ENCODE data around the gene PPDPF.

DNA sequence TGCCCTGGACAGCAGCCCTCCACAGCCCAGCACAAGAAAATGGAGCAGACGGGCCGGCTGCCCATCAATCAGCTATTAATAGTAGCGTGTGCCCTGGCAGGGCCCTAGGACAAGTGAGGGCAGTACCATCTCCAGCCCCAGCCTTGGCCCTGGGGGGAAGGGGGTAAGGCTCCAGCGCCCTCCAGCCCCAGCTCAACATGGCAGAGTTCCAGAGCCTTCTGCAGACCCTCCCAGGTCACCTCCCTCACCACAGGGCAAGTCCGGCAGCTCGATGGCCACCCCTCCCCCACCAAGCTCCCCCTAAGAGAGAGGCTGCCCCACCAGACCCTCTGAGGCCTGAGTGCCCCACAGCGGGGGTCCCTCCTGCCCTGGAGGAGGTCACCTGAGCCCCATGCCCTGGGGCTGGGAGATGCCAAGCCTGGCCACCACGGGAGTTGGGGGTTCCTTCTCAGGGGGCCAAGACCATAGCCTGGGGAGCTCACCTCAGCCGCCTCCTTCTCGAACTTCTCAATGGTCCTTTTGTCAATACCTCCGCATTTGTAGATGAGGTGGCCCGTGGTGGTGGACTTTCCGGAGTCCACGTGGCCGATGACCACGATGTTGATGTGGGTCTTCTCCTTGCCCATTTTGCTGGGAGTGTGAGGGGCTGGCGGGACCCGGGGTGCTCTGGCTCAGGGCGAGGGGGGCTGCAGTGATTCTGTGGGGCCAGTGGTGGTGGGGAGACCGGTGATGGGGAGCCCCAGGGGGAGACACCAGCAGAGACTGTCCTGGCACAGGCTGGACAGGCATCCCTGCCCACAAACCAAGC lies 23.2 kb upstream of the PPDPF start:
- TF ChIP-seq CTCF (IDR thresholded peaks at IDR 0.05; ENCODE audit: insufficient read depth, low read length) (no peak), GABPA (IDR thresholded peaks at IDR 0.05; ENCODE audit: low read depth) (no peak), POLR2AphosphoS5 (IDR thresholded peaks at IDR 0.05; ENCODE audit: low read depth) (no peak), SPI1 (IDR thresholded peaks at IDR 0.05; ENCODE audit: borderline replicate concordance, low read depth) (no peak)
- TF ChIP-seq, protein P1, sequence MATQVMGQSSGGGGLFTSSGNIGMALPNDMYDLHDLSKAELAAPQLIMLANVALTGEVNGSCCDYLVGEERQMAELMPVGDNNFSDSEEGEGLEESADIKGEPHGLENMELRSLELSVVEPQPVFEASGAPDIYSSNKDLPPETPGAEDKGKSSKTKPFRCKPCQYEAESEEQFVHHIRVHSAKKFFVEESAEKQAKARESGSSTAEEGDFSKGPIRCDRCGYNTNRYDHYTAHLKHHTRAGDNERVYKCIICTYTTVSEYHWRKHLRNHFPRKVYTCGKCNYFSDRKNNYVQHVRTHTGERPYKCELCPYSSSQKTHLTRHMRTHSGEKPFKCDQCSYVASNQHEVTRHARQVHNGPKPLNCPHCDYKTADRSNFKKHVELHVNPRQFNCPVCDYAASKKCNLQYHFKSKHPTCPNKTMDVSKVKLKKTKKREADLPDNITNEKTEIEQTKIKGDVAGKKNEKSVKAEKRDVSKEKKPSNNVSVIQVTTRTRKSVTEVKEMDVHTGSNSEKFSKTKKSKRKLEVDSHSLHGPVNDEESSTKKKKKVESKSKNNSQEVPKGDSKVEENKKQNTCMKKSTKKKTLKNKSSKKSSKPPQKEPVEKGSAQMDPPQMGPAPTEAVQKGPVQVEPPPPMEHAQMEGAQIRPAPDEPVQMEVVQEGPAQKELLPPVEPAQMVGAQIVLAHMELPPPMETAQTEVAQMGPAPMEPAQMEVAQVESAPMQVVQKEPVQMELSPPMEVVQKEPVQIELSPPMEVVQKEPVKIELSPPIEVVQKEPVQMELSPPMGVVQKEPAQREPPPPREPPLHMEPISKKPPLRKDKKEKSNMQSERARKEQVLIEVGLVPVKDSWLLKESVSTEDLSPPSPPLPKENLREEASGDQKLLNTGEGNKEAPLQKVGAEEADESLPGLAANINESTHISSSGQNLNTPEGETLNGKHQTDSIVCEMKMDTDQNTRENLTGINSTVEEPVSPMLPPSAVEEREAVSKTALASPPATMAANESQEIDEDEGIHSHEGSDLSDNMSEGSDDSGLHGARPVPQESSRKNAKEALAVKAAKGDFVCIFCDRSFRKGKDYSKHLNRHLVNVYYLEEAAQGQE (IDR thresholded peaks at IDR 0.05; ENCODE audit: insufficient replicate concordance, low read depth) = no peak

Measured in HL-60 (cell line).